ENCODE measurements around the gene PCNX3. TPM values are rescaled to one million over a fixed set of nuclear protein-coding genes. Genes with fewer than 3 reads are reported as not detected.

Gene PCNX3
- total RNA-seq: 29.4 and 35.4 TPM in 2 replicates

GRCh38 chr11:65615229-65615949, at the start of gene PCNX3:
TSS of gene PCNX3 (plus strand) at chr11:65615776. CDS start at chr11:65616312, 536 bp downstream.

DNA sequence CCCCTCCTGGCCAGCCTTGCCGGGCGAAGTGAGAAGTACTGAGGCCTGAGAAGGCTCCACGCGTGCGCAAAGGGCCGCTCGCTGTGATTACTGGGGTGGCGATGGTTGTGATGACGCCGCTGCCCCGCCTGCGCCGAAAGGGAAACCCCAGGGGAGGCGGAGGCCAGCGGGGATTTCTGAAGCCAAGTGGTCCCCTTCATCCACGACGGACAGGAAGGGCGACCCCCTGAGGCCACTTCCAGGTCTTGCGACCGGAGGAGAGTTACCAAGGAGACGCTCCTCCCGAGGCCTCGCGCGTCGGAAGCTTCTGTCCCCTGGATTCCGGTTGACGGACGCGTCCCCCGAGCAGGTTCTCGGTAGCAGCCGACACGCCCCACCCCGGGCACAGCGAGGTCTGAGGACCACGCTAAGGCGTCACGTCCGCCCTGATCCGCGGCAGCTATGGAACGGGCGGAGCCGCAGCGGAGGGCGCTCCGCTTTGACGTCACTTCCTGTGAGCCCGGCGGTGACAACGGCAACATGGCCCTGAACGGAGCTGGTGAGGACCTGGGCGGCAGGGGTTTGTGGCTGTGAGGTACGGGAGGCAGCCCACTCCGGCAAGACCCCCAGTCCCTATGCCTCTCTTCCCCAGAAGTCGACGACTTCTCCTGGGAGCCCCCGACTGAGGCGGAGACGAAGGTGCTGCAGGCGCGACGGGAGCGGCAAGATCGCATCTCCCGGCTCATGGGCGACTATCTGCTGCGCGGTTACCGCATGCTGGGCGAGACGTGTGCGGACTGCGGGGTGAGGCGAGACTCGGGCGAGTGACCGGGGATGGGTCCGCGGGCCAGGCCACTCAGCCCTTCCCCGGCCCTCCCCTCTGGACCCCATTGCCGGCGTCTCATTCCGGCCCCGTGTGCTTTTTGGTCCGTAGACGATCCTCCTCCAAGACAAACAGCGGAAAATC, 45.3 kb upstream of the PCNX3 start, which contains the start of gene ZNRD2:
Gene ZNRD2 (plus strand): TSS at position 505 of the 946 bp plus-strand sequence. CDS start 15 bp downstream, at position 520.

DNA sequence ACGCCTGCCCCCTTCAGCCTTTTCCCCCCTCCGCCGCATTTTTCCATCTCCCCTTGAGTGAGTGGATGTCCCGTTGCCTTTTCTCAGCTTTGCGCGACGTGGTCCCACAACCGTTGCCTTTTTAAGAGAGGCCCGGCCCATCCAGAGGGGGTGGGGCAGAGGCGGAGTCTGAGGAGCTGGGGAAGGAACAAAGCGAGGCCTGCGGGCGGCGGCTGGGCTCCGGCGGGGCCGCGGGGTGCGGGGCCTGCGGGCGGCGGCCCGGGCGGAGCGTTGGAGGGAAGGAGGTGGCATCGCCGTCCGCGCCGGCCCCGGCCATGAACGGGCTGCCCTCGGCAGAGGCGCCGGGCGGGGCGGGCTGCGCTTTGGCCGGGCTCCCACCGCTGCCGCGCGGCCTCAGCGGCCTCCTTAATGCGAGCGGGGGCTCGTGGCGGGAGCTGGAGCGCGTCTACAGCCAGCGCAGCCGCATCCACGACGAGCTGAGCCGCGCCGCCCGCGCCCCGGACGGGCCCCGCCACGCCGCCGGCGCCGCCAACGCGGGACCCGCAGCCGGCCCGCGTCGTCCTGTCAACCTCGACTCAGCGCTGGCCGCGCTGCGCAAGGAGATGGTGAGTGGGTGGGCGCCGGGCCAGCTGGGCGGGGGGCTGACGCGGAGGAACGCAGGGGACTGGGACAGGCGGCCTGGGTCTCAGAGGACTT, 43.1 kb upstream of the PCNX3 start, which contains the start of gene FAM89B:
Gene FAM89B (plus strand): TSS at position 183 of the 696 bp plus-strand sequence. CDS start 132 bp downstream, at position 315.

DNA sequence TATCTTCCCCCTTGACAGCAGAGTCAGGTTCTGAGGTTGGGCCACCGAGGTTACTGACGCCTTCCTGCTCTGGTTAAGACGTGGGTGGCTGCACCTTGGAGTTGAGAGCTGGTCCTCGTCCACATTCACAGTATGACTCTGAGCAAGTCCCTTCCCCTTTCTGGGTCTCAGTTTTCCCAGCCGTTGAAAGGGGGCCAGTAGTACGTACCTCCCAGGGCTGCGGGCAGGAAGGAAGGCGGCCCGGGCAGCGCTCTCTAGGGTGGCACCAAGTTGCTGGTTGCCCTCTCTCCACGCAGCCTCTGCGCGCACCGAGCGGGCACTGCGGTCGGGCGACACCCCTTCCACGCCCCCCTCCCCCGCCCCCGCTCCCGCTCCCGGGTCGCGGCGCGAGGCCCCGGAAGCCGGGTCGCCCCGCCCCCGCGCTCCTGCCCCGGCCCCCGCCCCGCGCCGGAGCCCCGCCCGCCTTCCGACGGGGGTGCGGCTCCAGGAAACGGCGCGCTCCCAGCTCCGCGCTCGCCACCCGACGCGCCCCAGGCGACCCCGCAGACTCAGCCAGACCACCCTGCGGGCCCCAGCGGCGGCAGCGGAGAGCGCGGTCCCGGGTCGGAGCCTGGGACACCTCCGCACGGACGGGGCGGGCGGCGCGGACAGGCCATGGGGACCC, 39.9 kb upstream of the PCNX3 start, which contains the start of gene EHBP1L1:
Gene EHBP1L1 (plus strand): TSS at position 486 of the 664 bp plus-strand sequence. CDS start 250 bp downstream, outside the sequence.

GRCh38 chr11:65595543-65596281, 19.9 kb upstream of the PCNX3 start, which contains the start of gene KCNK7:
TSS of gene KCNK7 (minus strand) at chr11:65595800. CDS start at chr11:65595772, 28 bp downstream.

GRCh38 chr11:65637794-65638419, 22.3 kb downstream of the PCNX3 start, which contains the start of gene SIPA1:
TSS of gene SIPA1 (plus strand) at chr11:65638101. CDS start at chr11:65640922, 2,821 bp downstream.

DNA sequence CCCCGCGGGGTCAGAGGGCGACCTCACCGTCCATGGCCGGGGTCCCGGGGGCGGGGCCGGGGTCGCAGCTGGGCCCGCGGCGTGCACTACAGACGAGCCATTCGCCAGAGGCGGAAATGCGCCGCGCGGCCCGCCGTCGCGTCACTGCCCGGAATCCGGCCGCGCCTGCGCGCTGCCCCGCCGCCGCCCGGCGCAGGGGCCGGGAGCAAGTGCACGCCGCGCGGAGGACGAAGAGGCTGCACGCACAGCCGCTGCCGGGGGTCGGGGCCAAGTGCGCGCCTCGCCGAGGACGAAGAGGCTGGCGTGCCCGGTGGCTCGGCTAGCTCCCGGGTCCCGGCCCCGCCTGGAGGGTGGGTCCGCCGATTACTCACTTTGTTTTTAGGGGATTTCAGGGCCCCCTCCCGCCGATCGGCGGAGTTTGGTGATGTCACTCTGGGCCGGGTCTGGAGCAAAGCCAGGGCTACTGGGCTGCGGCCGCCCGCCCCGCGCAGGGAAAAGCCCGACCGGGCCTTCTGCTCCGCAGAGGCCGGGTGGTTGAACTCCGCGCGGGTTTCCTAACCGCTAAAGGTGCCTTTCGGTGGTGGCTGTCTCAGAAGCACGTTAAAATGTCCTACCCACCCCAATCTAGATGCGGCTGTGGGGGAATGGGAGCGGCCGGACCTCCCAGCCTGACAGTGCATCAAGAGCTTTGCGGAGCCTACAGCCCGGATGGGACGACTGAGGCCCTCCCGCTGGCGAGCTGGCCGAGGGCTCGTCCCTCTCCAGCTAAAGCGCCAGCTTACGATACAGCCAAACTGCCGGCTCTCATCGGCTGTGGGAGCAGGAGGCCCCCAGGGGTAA, 47.4 kb downstream of the PCNX3 start, which contains the start of gene RELA:
Gene RELA (minus strand): TSS at position 118 of the 840 bp plus-strand sequence. CDS start 84 bp downstream, at position 34.

Other genes with a start within 250 kb of the PCNX3 start
- 2.1 and 3.5 TPM in 2 replicates for gene SLC25A45, start 233.1 kb upstream of the PCNX3 start, total RNA-seq
- gene FRMD8, start 229.1 kb upstream of the PCNX3 start, total RNA-seq: 28.1 and 50.2 TPM in 2 replicates
- gene NEAT1, start 193.0 kb upstream of the PCNX3 start, total RNA-seq: 34.4 and 45.6 TPM in 2 replicates
- 1,267 and 1,769 TPM in 2 replicates for gene MALAT1, start 116.7 kb upstream of the PCNX3 start, total RNA-seq
- 69.6 and 125 TPM in 2 replicates for gene SCYL1, start 90.7 kb upstream of the PCNX3 start, total RNA-seq
- 165 and 206 TPM in 2 replicates for gene LTBP3, start 57.4 kb upstream of the PCNX3 start, total RNA-seq
- 37.1 and 50.3 TPM in 2 replicates for gene ZNRD2, start 45.3 kb upstream of the PCNX3 start, total RNA-seq
- gene FAM89B, start 43.2 kb upstream of the PCNX3 start, total RNA-seq: 63.5 and 65.5 TPM in 2 replicates
- gene EHBP1L1, start 39.7 kb upstream of the PCNX3 start, total RNA-seq: 37.3 and 97.9 TPM in 2 replicates
- 0.09 and 1.2 TPM in 2 replicates for gene KCNK7, start 20.0 kb upstream of the PCNX3 start, total RNA-seq
- gene MAP3K11, start 1.6 kb upstream of the PCNX3 start, total RNA-seq: 28.9 and 30.2 TPM in 2 replicates
- gene SIPA1, start 22.3 kb downstream of the PCNX3 start, total RNA-seq: 15.8 and 28.9 TPM in 2 replicates
- 36.7 and 42.9 TPM in 2 replicates for gene RELA, start 47.1 kb downstream of the PCNX3 start, total RNA-seq
- gene KAT5, start 96.5 kb downstream of the PCNX3 start, total RNA-seq: 24.8 and 29.6 TPM in 2 replicates
- 52.8 and 80.4 TPM in 2 replicates for gene RNASEH2C, start 105.0 kb downstream of the PCNX3 start, total RNA-seq
- gene AP5B1, start 165.2 kb downstream of the PCNX3 start, total RNA-seq: 8.9 and 13.4 TPM in 2 replicates
- gene OVOL1, start 171.3 kb downstream of the PCNX3 start, total RNA-seq: not detected in 2 replicates
- 1.1 and 2.4 TPM in 2 replicates for gene SNX32, start 218.2 kb downstream of the PCNX3 start, total RNA-seq
- 674 and 1,158 TPM in 2 replicates for gene CFL1, start 242.4 kb downstream of the PCNX3 start, total RNA-seq
- gene MUS81, start 244.7 kb downstream of the PCNX3 start, total RNA-seq: 25.0 and 48.3 TPM in 2 replicates